IMR-90 (cell line): ENCODE results near the gene CYP46A1. TPM values are rescaled to one million over a fixed set of nuclear protein-coding genes. Genes with fewer than 3 reads are reported as not detected.

Source experiments
- ATAC-seq: fragments of 200-7000 bp; cut with Tn5 transposase; 2 replicates; pipeline ENCODE4 v1.9.1; 2020; ENCODE audit warnings: low read depth, mild to moderate bottlenecking, moderate library complexity
- BruUV-seq: library from RNA; stranded (reverse); fragments of 400-500 nt; replicated peaks from 2 replicates; lab custom pipeline; 2021; lab: Mats Ljungman, UMichigan
- CTCF ChIA-PET: fragments of 300-600 bp; formaldehyde crosslinking; extraction: SDS; loops from one replicate; lab custom pipeline; 2021; ENCODE audit warnings: antibody characterized with exemption; lab: Yijun Ruan, JAX
- POLR2A ChIA-PET: fragments of 300-600 bp; sonication (Branson Sonifier 250); formaldehyde crosslinking; loops from one replicate; lab custom pipeline; 2022; ENCODE audit warnings: antibody characterized with exemption; ENCODE audit not compliant: unreplicated experiment; lab: Charles Lee
- DNase-seq: peaks from one replicate; pipeline ENCODE4 v3.0.0; 2013
- H2AFZ ChIP-seq: replicated peaks from 2 replicates; pipeline ENCODE3; 2013; ENCODE audit warnings: low read length, mild to moderate bottlenecking; ENCODE audit not compliant: poor library complexity
- H2AK5ac ChIP-seq: 2 replicates; pipeline ENCODE4 v1.6.1; 2013; ENCODE audit warnings: low read depth, low read length, inconsistent platforms
- H2AK9ac ChIP-seq: replicated peaks from 2 replicates; pipeline ENCODE3; 2013; ENCODE audit warnings: mild to moderate bottlenecking, low read depth, low read length, moderate library complexity; ENCODE audit not compliant: poor library complexity
- H2BK120ac ChIP-seq: 2 replicates; pipeline ENCODE4 v1.6.1; 2013; ENCODE audit warnings: low read depth, low read length, inconsistent platforms
- H2BK15ac ChIP-seq: 3 replicates; pipeline ENCODE4 v1.6.1; 2013; ENCODE audit warnings: low read depth, low read length, inconsistent platforms
- H2BK20ac ChIP-seq: 2 replicates; pipeline ENCODE4 v1.6.1; 2013; ENCODE audit warnings: low read depth, mild to moderate bottlenecking, inconsistent platforms, low read length, moderate library complexity
- H2BK5ac ChIP-seq: 2 replicates; pipeline ENCODE4 v1.6.1; 2013; ENCODE audit warnings: mild to moderate bottlenecking, low read depth, low read length, inconsistent platforms; ENCODE audit not compliant: poor library complexity, severe bottlenecking
- H3K14ac ChIP-seq: replicated peaks from 2 replicates; pipeline ENCODE4 v1.6.1; 2013; ENCODE audit warnings: low read depth, low read length, inconsistent platforms
- H3K18ac ChIP-seq: 2 replicates; pipeline ENCODE4 v1.6.1; 2013; ENCODE audit warnings: low read depth, low read length, control low read depth
- H3K23ac ChIP-seq: 2 replicates; pipeline ENCODE4 v1.6.1; 2013; ENCODE audit warnings: low read depth, low read length, inconsistent platforms
- H3K27ac ChIP-seq: 2 replicates; pipeline ENCODE4 v1.5.1; 2013; ENCODE audit warnings: mild to moderate bottlenecking, control low read depth, low read length; ENCODE audit not compliant: insufficient read depth
- H3K27me3 ChIP-seq: 2 replicates; pipeline ENCODE4 v1.6.1; 2013; ENCODE audit warnings: low read length; ENCODE audit not compliant: control insufficient read depth, insufficient read depth
- H3K36me3 ChIP-seq: 2 replicates; pipeline ENCODE4 v1.6.1; 2013; ENCODE audit warnings: low read length, mixed read lengths; ENCODE audit not compliant: control insufficient read depth, insufficient read depth
- H3K4ac ChIP-seq: 2 replicates; pipeline ENCODE4 v1.6.1; 2013; ENCODE audit warnings: low read depth, low read length, inconsistent platforms
- H3K4me1 ChIP-seq: 2 replicates; pipeline ENCODE4 v1.6.1; 2013; ENCODE audit warnings: low read length, mixed read lengths; ENCODE audit not compliant: control insufficient read depth, insufficient read depth
- H3K4me2 ChIP-seq: 2 replicates; pipeline ENCODE4 v1.6.1; 2013; ENCODE audit warnings: low read depth, mild to moderate bottlenecking, control low read depth, low read length, moderate library complexity
- H3K4me3 ChIP-seq: 2 replicates; pipeline ENCODE4 v1.5.1; 2013; ENCODE audit warnings: low read depth, mild to moderate bottlenecking, control low read depth, low read length, moderate library complexity; ENCODE audit not compliant: insufficient read depth
- H3K56ac ChIP-seq: 2 replicates; pipeline ENCODE4 v1.6.1; 2013; ENCODE audit warnings: low read length, inconsistent platforms; ENCODE audit not compliant: insufficient read depth; ENCODE audit errors: extremely low read depth
- H3K79me1 ChIP-seq, 2 experiments: 2 replicates each; pipeline ENCODE4 v1.6.1; 2013; ENCODE audit warnings: low read length in 2 of 2, inconsistent platforms in 1 of 2, low read depth in 1 of 2
- H3K9ac ChIP-seq: 2 replicates; pipeline ENCODE4 v1.6.1; 2013; ENCODE audit warnings: low read depth, low read length, control low read depth
- H3K9me1 ChIP-seq: 2 replicates; pipeline ENCODE4 v1.6.1; 2013; ENCODE audit warnings: low read length, inconsistent platforms; ENCODE audit not compliant: insufficient read depth
- H3K9me3 ChIP-seq: 2 replicates; pipeline ENCODE4 v1.6.1; 2013; ENCODE audit warnings: low read length; ENCODE audit not compliant: control insufficient read depth, insufficient read depth
- H4K20me1 ChIP-seq: 2 replicates; pipeline ENCODE4 v1.6.1; 2013; ENCODE audit warnings: low read length, inconsistent platforms; ENCODE audit not compliant: insufficient read depth
- H4K5ac ChIP-seq: 2 replicates; pipeline ENCODE4 v1.6.1; 2013; ENCODE audit warnings: mild to moderate bottlenecking, low read depth, low read length, control low read depth
- H4K8ac ChIP-seq, 2 experiments: 2 replicates each; pipeline ENCODE4 v1.6.1; 2013; ENCODE audit warnings: low read depth in 2 of 2, low read length in 2 of 2, control low read depth in 1 of 2, inconsistent platforms in 1 of 2
- H4K91ac ChIP-seq: 2 replicates; pipeline ENCODE4 v1.6.1; 2013; ENCODE audit warnings: low read depth, low read length, inconsistent platforms; ENCODE audit not compliant: insufficient read depth
- MAFK ChIP-seq: IDR thresholded peaks from 2 replicates; pipeline ENCODE4 v1.6.1; 2012; ENCODE audit warnings: low read depth, low read length, improper control_type of control experiment
- NFE2L2 ChIP-seq: fragments of 150-350 bp; IDR thresholded peaks from 2 replicates; pipeline ENCODE4 v1.6.1; 2016; ENCODE audit warnings: low read depth, mild to moderate bottlenecking, low read length
- RAD21 ChIP-seq: IDR thresholded peaks from 2 replicates; pipeline ENCODE4 v1.6.1; 2012; ENCODE audit warnings: low read length, improper control_type of control experiment
- SMC3 ChIP-seq: fragments of 150-350 bp; IDR thresholded peaks from 2 replicates; pipeline ENCODE4 v1.6.1; 2016; ENCODE audit warnings: low read depth, mild to moderate bottlenecking, antibody characterized with exemption, low read length, moderate library complexity
- WGBS, 2 experiments: methylation state at CpG; one replicate each; pipeline versions ENCODE4 v1.1.5 to v1.1.7; 2013; ENCODE audit warnings: missing lambda C conversion rate in 2 of 2; ENCODE audit not compliant: insufficient read length in 1 of 2; ENCODE audit errors: extremely low coverage in 2 of 2; 5-methylcytosine and 5-hydroxymethylcytosine counted together
- dilution Hi-C: fragments of 300-500 bp; cut with HindIII; formaldehyde crosslinking; loops from one replicate; pipeline ENCODE4 v1.14.3; 2018; ENCODE audit warnings: low sequenced_read_pairs; ENCODE audit not compliant: unreplicated experiment
- in situ Hi-C: fragments of 300-500 bp; cut with MboI; formaldehyde crosslinking; loops from 3 replicates; pipeline ENCODE4 v1.14.3; 2019; ENCODE audit warnings: low sequenced_read_pairs, inconsistent platforms, mixed read lengths
- intact Hi-C: fragments of 100-400 bp; cut with micrococcal nuclease; formaldehyde crosslinking; loops from 2 replicates; pipeline ENCODE4 v1.10.0; 2022
- polyA plus RNA-seq, 3 experiments: library from polyadenylated mRNA; depleted of rRNA; stranded (reverse); fragments of >200 nt; gene quantifications; 2 replicates each; pipeline ENCODE4 v1.2.3, GENCODE V29; 2012; ENCODE audit warnings: low replicate concordance in 1 of 3
- total RNA-seq: library from RNA; depleted of rRNA; stranded (reverse); fragments of >200 nt; gene quantifications from 2 replicates; pipeline ENCODE4 v1.2.3, GENCODE V29; 2012
- TF ChIP-seq, protein P1 (sequence below): fragments of 150-350 bp; IDR thresholded peaks from 2 replicates; pipeline ENCODE4 v1.6.1; 2016; ENCODE audit warnings: low read depth, mild to moderate bottlenecking, low read length, moderate library complexity, borderline replicate concordance

Gene CYP46A1
- total and polyA plus RNA-seq, 2 of the 4 experiments (the other 2 are of a cell fraction) = 0.18 to 0.31 TPM

DNA sequence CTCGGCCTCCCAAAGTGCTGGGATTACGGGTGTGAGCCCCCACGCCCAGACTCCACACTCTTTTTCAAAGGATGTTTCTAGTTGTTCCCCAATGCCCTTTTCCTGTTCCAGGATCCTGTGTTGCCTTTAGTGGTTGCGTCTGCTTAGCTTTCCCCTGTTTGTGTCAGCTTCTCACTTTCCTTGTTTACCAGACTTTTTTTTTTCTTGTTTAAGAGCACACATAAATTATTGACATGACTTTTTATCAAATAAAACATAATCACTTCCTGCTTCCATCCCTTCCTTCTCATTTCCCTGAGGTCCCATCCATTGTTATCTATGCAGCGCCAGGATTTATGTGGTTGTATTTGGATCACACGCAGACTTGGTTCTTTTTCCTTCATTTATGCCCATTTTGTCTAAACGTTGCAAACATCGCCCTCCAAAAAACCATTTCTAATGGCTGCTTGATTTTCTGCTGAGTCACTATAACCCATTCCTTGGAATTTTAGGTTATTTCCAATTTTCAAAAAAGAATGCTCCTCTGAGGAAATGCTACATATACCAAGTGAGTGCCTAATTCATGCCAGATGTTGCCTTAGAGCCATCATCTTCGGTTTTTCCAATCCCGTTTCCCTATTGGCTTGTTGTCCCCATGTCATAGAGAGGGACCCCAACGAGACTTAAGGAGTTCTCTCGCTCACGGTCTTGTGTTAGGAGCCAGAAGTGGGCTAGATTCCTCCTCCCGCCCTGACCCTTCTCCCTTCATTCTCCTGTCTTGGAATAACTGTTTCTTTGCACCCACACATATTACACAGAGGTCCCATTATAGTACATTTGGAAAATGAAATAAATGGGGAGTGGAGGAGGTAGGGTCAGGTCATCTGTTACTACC, 13.5 kb upstream of the CYP46A1 start:
- Histone ChIP-seq H3K9ac (no peak overlapping the region), H2AK9ac (no peak overlapping the region), H2BK20ac (peak overlapping the region; percentile 70; the same call in 1 of the 2 replicates), H3K9me3 (no peaks in the 10 kb centered on the region), H3K23ac (peak overlapping the region; percentile 38; the same call in 1 of the 2 replicates), H3K27me3 (peaks cover 6% of the 10 kb centered on the region; the same call in 1 of the 2 replicates), H4K8ac (peak overlapping the region in 1 of 2 experiments; percentile 85; a peak in 1 of 4 replicates), H2BK120ac (peak overlapping the region; percentile 60), H3K14ac (peak overlapping the region; percentile 43; the same call in 1 of the 2 replicates), H3K4ac (peak overlapping the region; percentile 58), H3K4me2 (no peak overlapping the region), H3K18ac (peak overlapping the region; percentile 85), H3K79me1 (no peaks in the 10 kb centered on the region), H3K56ac (no peak overlapping the region), H3K27ac (no peak overlapping the region; the same call in 1 of the 2 replicates), H3K4me3 (no peak overlapping the region), H4K5ac (peak overlapping the region; percentile 83), H2BK15ac (no peak overlapping the region; the same call in 2 of the 3 replicates), H2BK5ac (no peak overlapping the region), H3K9me1 (no peaks in the 10 kb centered on the region), H2AFZ (no peak overlapping the region), H4K20me1 (no peaks in the 10 kb centered on the region), H4K91ac (peak overlapping the region; percentile 48; the same call in 1 of the 2 replicates), H3K36me3 (no peaks in the 10 kb centered on the region), H2AK5ac (0 out of 2 replicates have a peak overlapping the region, but pooled peaks have one; percentile 15), H3K4me1 (no peaks in the 10 kb centered on the region; the same call in 1 of the 2 replicates)
- DNase-seq = peak; percentile 59
- 100% methylated on average over 1 of the region's 14 CpGs; no CpG with 5 or more reads in 1 of the 2 experiments for WGBS, 2 experiments
- in situ Hi-C loops (no loop called here), intact Hi-C loops (no loop called here), dilution Hi-C loops (no loop called here)
- no TSS peak for BruUV-seq
- POLR2A ChIA-PET = no interaction called here
- CTCF ChIA-PET = no interaction called here
- peak; percentile 44 for ATAC-seq
- TF ChIP-seq SMC3 = no peak
- TF ChIP-seq NFE2L2 = peak; percentile 97
- TF ChIP-seq, protein P1, sequence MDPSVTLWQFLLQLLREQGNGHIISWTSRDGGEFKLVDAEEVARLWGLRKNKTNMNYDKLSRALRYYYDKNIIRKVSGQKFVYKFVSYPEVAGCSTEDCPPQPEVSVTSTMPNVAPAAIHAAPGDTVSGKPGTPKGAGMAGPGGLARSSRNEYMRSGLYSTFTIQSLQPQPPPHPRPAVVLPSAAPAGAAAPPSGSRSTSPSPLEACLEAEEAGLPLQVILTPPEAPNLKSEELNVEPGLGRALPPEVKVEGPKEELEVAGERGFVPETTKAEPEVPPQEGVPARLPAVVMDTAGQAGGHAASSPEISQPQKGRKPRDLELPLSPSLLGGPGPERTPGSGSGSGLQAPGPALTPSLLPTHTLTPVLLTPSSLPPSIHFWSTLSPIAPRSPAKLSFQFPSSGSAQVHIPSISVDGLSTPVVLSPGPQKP = no peak
- TF ChIP-seq RAD21 = no peak
- TF ChIP-seq MAFK = peak; percentile 87
